GM23248 (cell line): Measurements from ENCODE around the gene TP53I3. TPM values are rescaled to one million over a fixed set of nuclear protein-coding genes. Genes with fewer than 3 reads are reported as not detected.

Experiments used
- DNase-seq: peaks from one replicate; pipeline ENCODE4 v3.0.0-alpha.2; 2015
- H2AFZ ChIP-seq: fragments of 200-600 bp; sonication (generic); 2 replicates; pipeline ENCODE4 v1.6.1; 2016; ENCODE audit warnings: antibody characterized with exemption
- H3F3A ChIP-seq: fragments of 200-600 bp; sonication (generic); 2 replicates; pipeline ENCODE4 v1.6.1; 2016; ENCODE audit warnings: mild to moderate bottlenecking, antibody characterized with exemption, mixed run types; ENCODE audit not compliant: insufficient read depth
- H3K27ac ChIP-seq: fragments of 200-600 bp; sonication (generic); 2 replicates; pipeline ENCODE4 v1.5.1; 2016; ENCODE audit warnings: mild to moderate bottlenecking
- H3K27me3 ChIP-seq: fragments of 200-600 bp; sonication (generic); replicated peaks from 2 replicates; pipeline ENCODE4 v1.6.1; 2016; ENCODE audit warnings: mild to moderate bottlenecking; ENCODE audit not compliant: insufficient read depth
- H3K36me3 ChIP-seq: fragments of 200-600 bp; sonication (generic); 2 replicates; pipeline ENCODE4 v1.6.1; 2016; ENCODE audit warnings: low read depth, mild to moderate bottlenecking
- H3K4me1 ChIP-seq: fragments of 200-600 bp; sonication (generic); 2 replicates; pipeline ENCODE4 v1.6.1; 2016; ENCODE audit warnings: mild to moderate bottlenecking; ENCODE audit not compliant: insufficient read depth
- H3K4me2 ChIP-seq: fragments of 200-600 bp; sonication (generic); one replicate; pipeline ENCODE4 v1.6.1; 2016; ENCODE audit warnings: mild to moderate bottlenecking; ENCODE audit not compliant: unreplicated experiment
- H3K4me3 ChIP-seq: fragments of 200-600 bp; sonication (generic); 2 replicates; pipeline ENCODE4 v1.5.1; 2016; ENCODE audit warnings: mild to moderate bottlenecking
- H3K79me2 ChIP-seq: fragments of 200-600 bp; sonication (generic); 2 replicates; pipeline ENCODE4 v1.6.1; 2016; ENCODE audit warnings: mild to moderate bottlenecking; ENCODE audit not compliant: insufficient read depth
- H3K9ac ChIP-seq: fragments of 200-600 bp; sonication (generic); 2 replicates; pipeline ENCODE4 v1.6.1; 2016; ENCODE audit warnings: mild to moderate bottlenecking
- H3K9me2 ChIP-seq: fragments of 200-600 bp; sonication (generic); 2 replicates; pipeline ENCODE4 v1.6.1; 2016; ENCODE audit warnings: mixed run types, mild to moderate bottlenecking, moderate library complexity; ENCODE audit not compliant: insufficient read depth
- H3K9me3 ChIP-seq: fragments of 200-600 bp; sonication (generic); one replicate; pipeline ENCODE4 v1.6.1; 2017; ENCODE audit warnings: low read depth
- H4K20me1 ChIP-seq: fragments of 200-600 bp; sonication (generic); 2 replicates; pipeline ENCODE4 v1.6.0; 2016; ENCODE audit not compliant: insufficient read depth
- EZH2 ChIP-seq: fragments of 200-600 bp; sonication (generic); IDR thresholded peaks from 2 replicates; pipeline ENCODE4 v1.6.1; 2018; ENCODE audit warnings: antibody characterized with exemption, mild to moderate bottlenecking; ENCODE audit not compliant: insufficient read depth, poor library complexity, severe bottlenecking
- EZH2phosphoT487 ChIP-seq: fragments of 200-600 bp; sonication (generic); IDR thresholded peaks from 2 replicates; pipeline ENCODE4 v1.6.1; 2018; ENCODE audit warnings: antibody characterized with exemption, moderate library complexity, mild to moderate bottlenecking, low read depth; ENCODE audit not compliant: insufficient read depth
- WGBS, 2 experiments: methylation state at CpG; one replicate each; pipeline ENCODE4 v1.1.6; 2015 to 2017; ENCODE audit warnings: low lambda C conversion rate in 2 of 2, low coverage in 1 of 2; ENCODE audit errors: missing lambda C conversion rate in 2 of 2; 5-methylcytosine and 5-hydroxymethylcytosine counted together
- in situ Hi-C: fragments of 300-500 bp; cut with MboI; formaldehyde crosslinking; loops from 2 replicates; pipeline ENCODE4 v1.15.0; 2020
- polyA plus RNA-seq: library from polyadenylated mRNA; unstranded; fragments of >200 nt; fragmentation: Nextera tagmentation; extraction: Ambion mirVana; gene quantifications from 2 replicates; pipeline ENCODE4 v1.2.1, GENCODE V29; 2016
- small RNA-seq: library from RNA; depleted of rRNA; stranded (forward); fragments of <200 nt; gene quantifications from one replicate; pipeline ENCODE3, GENCODE V24; 2014; ENCODE audit warnings: low read depth, low replicate concordance
- total RNA-seq: library from RNA; depleted of rRNA; stranded (reverse); fragments of >200 nt; shearing (Covaris generic); gene quantifications from 2 replicates; pipeline ENCODE4 v1.2.3, GENCODE V29; 2014; rRNA removed

The TP53I3 gene
- total and polyA plus RNA-seq, 2 experiments from 2014 or later, result 76.2 to 81.7 TPM

- in situ Hi-C loops, result no loop called here
- TF ChIP-seq EZH2 (no peak), EZH2phosphoT487 (no peak)
- peaks cover 16% of the 10 kb centered on the region; the same call in 1 of the 2 replicates for H3K36me3 ChIP-seq
- 88 to 90% methylated on average over 4 of the region's 4 CpGs for WGBS, 2 experiments
- no peak overlapping the region for H3K4me2 ChIP-seq
- no peaks in the 10 kb centered on the region for H3K4me1 ChIP-seq
- no peaks in the 10 kb centered on the region for H3K9me2 ChIP-seq
- no peak overlapping the region for H3K4me3 ChIP-seq
- no peak overlapping the region for H3K27ac ChIP-seq
- no peak overlapping the region for H3K9ac ChIP-seq
- no peaks in the 10 kb centered on the region for H3K27me3 ChIP-seq
- no peak overlapping the region for H2AFZ ChIP-seq
- peaks cover 53% of the 10 kb centered on the region for H3K79me2 ChIP-seq
- no peaks in the 10 kb centered on the region for H4K20me1 ChIP-seq
- no peaks in the 10 kb centered on the region for H3F3A ChIP-seq
- DNase-seq, result no peak
- no peaks in the 10 kb centered on the region for H3K9me3 ChIP-seq
Measured at GRCh38 chr2:24040511-24040910, 44.1 kb downstream of the TP53I3 start.

DNA sequence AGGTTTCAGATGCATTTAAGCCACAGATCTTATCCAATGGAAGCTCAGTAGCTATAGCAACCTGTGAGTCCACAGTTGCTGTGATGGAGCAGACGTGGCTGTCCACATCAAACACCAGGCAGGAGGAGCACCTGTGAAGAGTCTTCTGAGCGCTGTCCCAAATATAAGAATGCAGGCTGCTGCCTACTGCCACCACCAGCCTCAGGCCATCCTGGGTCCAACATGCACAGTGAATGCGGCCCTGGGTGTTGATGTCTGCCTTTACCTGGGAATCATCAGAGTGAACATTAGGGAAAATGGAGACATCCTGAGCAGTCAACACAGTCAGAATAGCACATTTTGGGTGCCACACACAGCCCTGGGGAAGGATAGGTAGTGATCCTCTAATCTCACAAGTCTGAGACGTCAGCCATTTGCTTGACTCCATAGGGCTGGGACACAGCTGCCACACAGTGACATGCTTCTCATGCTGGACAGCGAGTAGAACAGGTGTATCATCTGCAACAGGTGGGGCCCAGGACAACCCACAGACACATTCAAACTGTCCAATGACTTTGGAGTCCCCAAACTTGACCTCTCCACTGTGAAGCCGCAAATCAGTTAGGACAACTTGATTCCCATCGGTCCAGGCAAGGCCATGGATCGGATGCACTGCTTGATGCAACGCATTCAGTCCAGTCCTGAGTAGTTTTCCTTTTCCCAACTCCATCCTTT lies 45.7 kb downstream of the TP53I3 start:
- Histone ChIP-seq H3K9ac (no peak overlapping the region), H3K9me2 (no peaks in the 10 kb centered on the region), H3K27me3 (no peaks in the 10 kb centered on the region), H2AFZ (no peak overlapping the region), H3K4me2 (no peak overlapping the region), H3K4me3 (no peak overlapping the region), H3K36me3 (peaks cover 19% of the 10 kb centered on the region; the same call in 1 of the 2 replicates), H3K4me1 (no peaks in the 10 kb centered on the region), H4K20me1 (no peaks in the 10 kb centered on the region), H3K79me2 (peaks cover 46% of the 10 kb centered on the region), H3K27ac (no peak overlapping the region), H3K9me3 (no peaks in the 10 kb centered on the region), H3F3A (no peaks in the 10 kb centered on the region)
- DNase-seq, result no peak
- no peak for TF ChIP-seq EZH2
- TF ChIP-seq EZH2phosphoT487, result no peak
- WGBS, 2 experiments, result 97 to 99% methylated on average over 9 of the region's 9 CpGs
- in situ Hi-C loops, result no loop called here

Small RNAs within 50 kb of the gene (small RNA-seq; reads per million reads assigned to genes)
- gene RNU6-370P, result not detected

Other genes with a start within 250 kb of the TP53I3 start
- 6.7 and 10.9 TPM in 2 replicates for gene ATAD2B, start 157.7 kb downstream of the TP53I3 start, total RNA-seq
- 4.1 and 4.8 TPM in 2 replicates for gene ATAD2B, start 157.7 kb downstream of the TP53I3 start, polyA plus RNA-seq
- gene UBXN2A, start 144.4 kb downstream of the TP53I3 start, total RNA-seq, result 11.9 and 17.2 TPM in 2 replicates
- gene UBXN2A, start 144.4 kb downstream of the TP53I3 start, polyA plus RNA-seq, result 16.3 and 18.0 TPM in 2 replicates
- gene MFSD2B, start 74.7 kb downstream of the TP53I3 start, total RNA-seq, result under 0.01 TPM in 2 replicates
- 0.58 TPM in 1 of 2 replicates, not detected in the other for gene MFSD2B, start 74.7 kb downstream of the TP53I3 start, polyA plus RNA-seq
- gene WDCP, start 37.4 kb downstream of the TP53I3 start, total RNA-seq, result 6.1 and 7.6 TPM in 2 replicates
- gene WDCP, start 37.4 kb downstream of the TP53I3 start, polyA plus RNA-seq, result 3.8 and 4.2 TPM in 2 replicates
- gene FKBP1B, start 35.1 kb downstream of the TP53I3 start, total RNA-seq, result 1.0 and 7.5 TPM in 2 replicates
- gene FKBP1B, start 35.1 kb downstream of the TP53I3 start, polyA plus RNA-seq, result 7.0 and 8.7 TPM in 2 replicates
- 101 and 129 TPM in 2 replicates for gene SF3B6, start 8.5 kb downstream of the TP53I3 start, total RNA-seq
- gene SF3B6, start 8.5 kb downstream of the TP53I3 start, polyA plus RNA-seq, result 287 and 289 TPM in 2 replicates
- not detected in 2 replicates for gene PFN4, start 38.5 kb upstream of the TP53I3 start, total RNA-seq
- gene PFN4, start 38.5 kb upstream of the TP53I3 start, polyA plus RNA-seq, result 0.60 and 0.64 TPM in 2 replicates
- 5.8 and 22.4 TPM in 2 replicates for gene FAM228B, start 38.6 kb upstream of the TP53I3 start, total RNA-seq
- gene FAM228B, start 38.6 kb upstream of the TP53I3 start, polyA plus RNA-seq, result 12.1 and 15.1 TPM in 2 replicates
- gene FAM228A, start 90.2 kb upstream of the TP53I3 start, total RNA-seq, result 2.1 TPM in 1 of 2 replicates, not detected in the other
- gene FAM228A, start 90.2 kb upstream of the TP53I3 start, polyA plus RNA-seq, result not detected in 2 replicates